Measurements from ENCODE around the gene POLR3F.
A peak's percentile ranks its signal among the peaks of the same experiment; 100 is the strongest.
"Not testable (repeated sequence)": the region's sequence is repeated elsewhere in the genome, so short reads cannot be mapped to it uniquely, and the experiment has no call there.

POLR3F gene

GRCh38 chr20:18504479-18505060, 37.4 kb downstream of the POLR3F start:
- no peak for DNase-seq (ENCODE audit: low spot score)

- no peak for DNase-seq (ENCODE audit: low spot score)
These were observed 39.6 kb downstream of the POLR3F start for GRCh38 chr20:18506744-18507143.

- peak; percentile 96 for DNase-seq (ENCODE audit: low spot score)
These were observed 40.3 kb downstream of the POLR3F start, which contains the start of gene SEC23B for GRCh38 chr20:18507218-18508191. Gene SEC23B, plus strand, starts transcription at chr20:18507940. Its CDS starts 2,896 bp downstream, at chr20:18510836.

GRCh38 chr20:18511571-18511970, 44.4 kb downstream of the POLR3F start:
- DNase-seq (ENCODE audit: low spot score) = no peak

- DNase-seq (ENCODE audit: low spot score) = no peak
These were observed 46.0 kb downstream of the POLR3F start for GRCh38 chr20:18513208-18513607.

- no peak for DNase-seq (ENCODE audit: low spot score)
These were observed 46.9 kb downstream of the POLR3F start for GRCh38 chr20:18514127-18514526.

- no peak for DNase-seq (ENCODE audit: low spot score)
These were observed 48.8 kb downstream of the POLR3F start for GRCh38 chr20:18515973-18516372.

- DNase-seq (ENCODE audit: low spot score) = not testable (repeated sequence)
These were observed 54.9 kb downstream of the POLR3F start for GRCh38 chr20:18522066-18522465.

GRCh38 chr20:18523066-18523465, 55.9 kb downstream of the POLR3F start:
- DNase-seq (ENCODE audit: low spot score) = no peak

- DNase-seq (ENCODE audit: low spot score) = no peak
These were observed 57.5 kb downstream of the POLR3F start for GRCh38 chr20:18524646-18525045.

- not testable (repeated sequence) for DNase-seq (ENCODE audit: low spot score)
These were observed 59.6 kb downstream of the POLR3F start for GRCh38 chr20:18526761-18527160.

- DNase-seq (ENCODE audit: low spot score) = no peak
These were observed 60.1 kb downstream of the POLR3F start for GRCh38 chr20:18527339-18527738.

- no peak for DNase-seq (ENCODE audit: low spot score)
These were observed 60.6 kb downstream of the POLR3F start for GRCh38 chr20:18527836-18528235.

GRCh38 chr20:18529041-18529440, 61.9 kb downstream of the POLR3F start:
- no peak for DNase-seq (ENCODE audit: low spot score)

- DNase-seq (ENCODE audit: low spot score) = no peak
These were observed 65.4 kb downstream of the POLR3F start for GRCh38 chr20:18532626-18533025.

GRCh38 chr20:18533491-18533890, 66.3 kb downstream of the POLR3F start:
- no peak for DNase-seq (ENCODE audit: low spot score)

- DNase-seq (ENCODE audit: low spot score) = no peak
These were observed 66.9 kb downstream of the POLR3F start for GRCh38 chr20:18533978-18534644.
